ENCODE measurements around the gene CA11. TPM values are rescaled to one million over a fixed set of nuclear protein-coding genes. Genes with fewer than 3 reads are reported as not detected.

Gene CA11
- total and polyA plus RNA-seq, 2 of the 8 experiments (the other 6 are each of a cell fraction or from before 2014, with no cell fraction given) = 51.7 to 71.4 TPM

DNA sequence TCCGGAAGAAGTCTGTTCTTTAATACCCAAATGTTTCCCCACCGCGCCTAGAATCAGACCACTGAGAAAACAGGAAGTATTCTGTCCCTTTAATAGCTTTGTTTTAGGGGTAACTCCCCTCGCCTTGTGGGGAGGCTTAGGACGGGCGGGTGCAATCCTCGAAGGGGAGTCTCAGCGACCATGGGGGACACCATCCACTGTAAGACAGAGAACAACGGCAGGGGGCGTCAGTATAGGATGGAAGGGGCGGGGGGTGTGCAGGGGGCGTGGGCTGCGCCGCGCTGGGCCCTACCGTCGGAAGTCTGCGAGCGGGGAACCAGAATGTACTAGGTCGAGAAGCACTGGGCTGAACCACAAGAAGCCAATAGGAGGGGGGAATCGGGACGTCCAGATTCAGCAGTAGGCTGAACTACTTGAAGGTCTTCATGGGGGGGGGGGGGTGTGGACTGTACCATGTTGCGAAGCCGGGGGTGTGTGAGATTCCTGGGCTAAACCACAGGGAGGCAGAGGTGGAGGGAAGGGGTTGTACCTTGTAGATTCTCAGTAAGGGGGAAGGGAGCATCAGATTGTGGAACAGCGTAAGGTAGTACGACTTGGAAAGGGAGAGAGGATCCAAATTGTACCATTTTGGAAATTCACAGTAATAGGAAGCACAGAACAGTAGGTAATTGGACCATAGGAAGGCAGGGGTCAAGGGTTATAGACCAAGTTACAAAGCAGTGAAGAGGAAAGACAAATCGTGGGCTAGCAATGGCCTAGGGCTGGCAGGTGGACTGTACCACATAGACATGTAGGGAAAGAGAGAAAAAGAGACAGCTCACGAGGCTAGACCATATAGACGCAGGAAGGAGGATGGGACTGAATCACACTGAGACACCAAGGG is 7.8 kb downstream of the CA11 start (continued):
- TF ChIP-seq BACH1 (IDR thresholded peaks at IDR 0.05; ENCODE audit: low read length) (no peak), CREB1 (IDR thresholded peaks at IDR 0.05) (peak; percentile 16; the same call in 1 of the 2 replicates), JUN (IDR thresholded peaks at IDR 0.05; ENCODE audit: low read depth, low read length) (no peak), RXRA (IDR thresholded peaks at IDR 0.05; ENCODE audit: insufficient read depth, low read depth, low read length) (no peak), BCL11A (IDR thresholded peaks at IDR 0.05; ENCODE audit: low read depth in 2 of 2, low read length in 2 of 2) (no peak), SIN3A (conservative IDR thresholded peaks at IDR 0.05 in 1 of 2, IDR thresholded peaks at IDR 0.05 in 1 of 2; ENCODE audit: low read depth in 1 of 2, low read length in 2 of 2) (0 out of 4 replicates have a peak, but pooled peaks of 1 of the 2 experiments have one; percentile 12), YY1 (IDR thresholded peaks at IDR 0.05; ENCODE audit: low read depth, low read length) (no peak), TEAD4 (IDR thresholded peaks at IDR 0.05; ENCODE audit: low read depth, low read length) (peak; percentile 66), RBBP5 (IDR thresholded peaks at IDR 0.05; ENCODE audit: borderline replicate concordance, low read depth, low read length) (no peak), EP300 (IDR thresholded peaks at IDR 0.05; ENCODE audit: borderline replicate concordance in 1 of 2, low read depth in 2 of 2, low read length in 2 of 2) (peak in 1 of 2 experiments; percentile 100; a peak in 2 of 3 replicates), RFX5 (IDR thresholded peaks at IDR 0.05; ENCODE audit: borderline replicate concordance, low read depth, low read length) (no peak), HDAC2 (IDR thresholded peaks at IDR 0.05; ENCODE audit: borderline replicate concordance in 1 of 2, low read depth in 2 of 2, low read length in 2 of 2) (no peak), SP4 (IDR thresholded peaks at IDR 0.05; ENCODE audit: low read length) (peak; percentile 14; the same call in 1 of the 2 replicates), SAP30 (IDR thresholded peaks at IDR 0.05; ENCODE audit: insufficient read depth, insufficient replicate concordance, low read length) (no peak), NANOG (IDR thresholded peaks at IDR 0.05; ENCODE audit: insufficient read depth, low read depth, low read length, poor library complexity, severe bottlenecking) (no peak), SP1 (IDR thresholded peaks at IDR 0.05; ENCODE audit: low read depth, low read length) (peak; percentile 72; the same call in 1 of the 2 replicates)
- TF ChIP-seq, protein P1, sequence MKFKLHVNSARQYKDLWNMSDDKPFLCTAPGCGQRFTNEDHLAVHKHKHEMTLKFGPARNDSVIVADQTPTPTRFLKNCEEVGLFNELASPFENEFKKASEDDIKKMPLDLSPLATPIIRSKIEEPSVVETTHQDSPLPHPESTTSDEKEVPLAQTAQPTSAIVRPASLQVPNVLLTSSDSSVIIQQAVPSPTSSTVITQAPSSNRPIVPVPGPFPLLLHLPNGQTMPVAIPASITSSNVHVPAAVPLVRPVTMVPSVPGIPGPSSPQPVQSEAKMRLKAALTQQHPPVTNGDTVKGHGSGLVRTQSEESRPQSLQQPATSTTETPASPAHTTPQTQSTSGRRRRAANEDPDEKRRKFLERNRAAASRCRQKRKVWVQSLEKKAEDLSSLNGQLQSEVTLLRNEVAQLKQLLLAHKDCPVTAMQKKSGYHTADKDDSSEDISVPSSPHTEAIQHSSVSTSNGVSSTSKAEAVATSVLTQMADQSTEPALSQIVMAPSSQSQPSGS (IDR thresholded peaks at IDR 0.05; ENCODE audit: low read length) = no peak; the same call in 1 of the 2 replicates
- TF ChIP-seq, protein P2, sequence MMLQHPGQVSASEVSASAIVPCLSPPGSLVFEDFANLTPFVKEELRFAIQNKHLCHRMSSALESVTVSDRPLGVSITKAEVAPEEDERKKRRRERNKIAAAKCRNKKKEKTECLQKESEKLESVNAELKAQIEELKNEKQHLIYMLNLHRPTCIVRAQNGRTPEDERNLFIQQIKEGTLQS (IDR thresholded peaks at IDR 0.05; ENCODE audit: insufficient read depth, low read depth, low read length) = no peak
- TF ChIP-seq, protein P3, sequence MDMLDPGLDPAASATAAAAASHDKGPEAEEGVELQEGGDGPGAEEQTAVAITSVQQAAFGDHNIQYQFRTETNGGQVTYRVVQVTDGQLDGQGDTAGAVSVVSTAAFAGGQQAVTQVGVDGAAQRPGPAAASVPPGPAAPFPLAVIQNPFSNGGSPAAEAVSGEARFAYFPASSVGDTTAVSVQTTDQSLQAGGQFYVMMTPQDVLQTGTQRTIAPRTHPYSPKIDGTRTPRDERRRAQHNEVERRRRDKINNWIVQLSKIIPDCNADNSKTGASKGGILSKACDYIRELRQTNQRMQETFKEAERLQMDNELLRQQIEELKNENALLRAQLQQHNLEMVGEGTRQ (IDR thresholded peaks at IDR 0.05; ENCODE audit: low read length) = no peak

Data from H1 (cell line).